Uterus (tissue), 2 donors: ENCODE results near the gene SNX10.

Experiments used
- CTCF ChIP-seq, 4 experiments: fragments of 200-600 bp in 2 of 4; fragments of 450-650 bp in 2 of 4; sonication (generic) in 2 of 4; IDR thresholded peaks; one replicate each; pipeline ENCODE4 v1.5.1; 2016 to 2019; ENCODE audit warnings: antibody characterized with exemption in 4 of 4, mild to moderate bottlenecking in 2 of 4, moderate library complexity in 1 of 4
- POLR2A ChIP-seq, 2 donors: fragments of 450-650 bp; IDR thresholded peaks; one replicate each; pipeline ENCODE4 v1.6.1; 2016; ENCODE audit warnings: antibody characterized with exemption in 2 of 2, mild to moderate bottlenecking in 1 of 2, moderate library complexity in 1 of 2

GRCh38 chr7:26398756-26399509 lies 107.3 kb downstream of the SNX10 start:
- peak in 3 of 4 experiments; percentile 12 to 29 (median 23) for TF ChIP-seq CTCF (IDR thresholded peaks at IDR 0.05)
- TF ChIP-seq POLR2A (IDR thresholded peaks at IDR 0.05) = no peak
